LNCaP clone FGC (cell line): ENCODE results near the gene AMBRA1.

Experiments
- DNase-seq: peaks from one replicate; pipeline ENCODE4 v3.0.0-alpha.2; 2011; ENCODE audit warnings: low read depth
- H3K4me3 ChIP-seq: 2 replicates; pipeline ENCODE4 v1.5.1; 2011; ENCODE audit warnings: mild to moderate bottlenecking, low read depth, low read length, control low read depth
- CTCF ChIP-seq: IDR thresholded peaks from 2 replicates; pipeline ENCODE4 v1.5.1; 2012; ENCODE audit warnings: mild to moderate bottlenecking; ENCODE audit not compliant: control insufficient read depth, insufficient read depth; ENCODE audit errors: extremely low read depth

AMBRA1 gene

DNA sequence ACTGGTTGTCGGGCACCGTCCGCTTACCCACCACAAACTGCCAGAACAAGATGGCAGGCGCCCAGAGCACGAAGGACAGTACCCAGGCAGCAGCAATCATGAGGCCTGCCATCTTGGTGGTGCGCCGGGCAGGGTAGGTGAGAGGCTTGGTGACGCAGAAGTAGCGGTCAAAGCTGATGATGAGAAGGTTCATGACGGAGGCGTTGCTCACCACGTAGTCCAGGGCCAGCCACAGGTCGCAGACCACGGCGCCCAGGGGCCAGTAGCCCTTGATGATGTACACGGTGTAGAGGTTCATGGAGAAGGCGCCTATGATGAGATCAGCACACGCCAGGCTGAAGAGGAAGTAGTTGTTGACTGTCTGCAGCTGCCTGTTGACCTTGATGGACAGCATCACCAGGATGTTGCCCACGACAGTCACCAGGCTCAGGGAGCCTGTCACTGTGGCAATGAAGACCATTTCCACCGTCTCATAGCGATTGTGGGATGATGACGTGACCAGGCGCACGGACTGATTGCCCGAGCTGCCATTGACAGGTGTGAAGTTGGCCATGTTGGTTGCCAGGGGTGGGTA lies 207.7 kb downstream of the AMBRA1 start:
- no peak for DNase-seq
- H3K4me3 ChIP-seq, result no peak overlapping the region
- TF ChIP-seq CTCF, result no peak

- TF ChIP-seq CTCF, result no peak
- H3K4me3 ChIP-seq, result no peak overlapping the region
- no peak for DNase-seq
These were observed 208.4 kb downstream of the AMBRA1 start for GRCh38 chr11:46385169-46386004.

DNA sequence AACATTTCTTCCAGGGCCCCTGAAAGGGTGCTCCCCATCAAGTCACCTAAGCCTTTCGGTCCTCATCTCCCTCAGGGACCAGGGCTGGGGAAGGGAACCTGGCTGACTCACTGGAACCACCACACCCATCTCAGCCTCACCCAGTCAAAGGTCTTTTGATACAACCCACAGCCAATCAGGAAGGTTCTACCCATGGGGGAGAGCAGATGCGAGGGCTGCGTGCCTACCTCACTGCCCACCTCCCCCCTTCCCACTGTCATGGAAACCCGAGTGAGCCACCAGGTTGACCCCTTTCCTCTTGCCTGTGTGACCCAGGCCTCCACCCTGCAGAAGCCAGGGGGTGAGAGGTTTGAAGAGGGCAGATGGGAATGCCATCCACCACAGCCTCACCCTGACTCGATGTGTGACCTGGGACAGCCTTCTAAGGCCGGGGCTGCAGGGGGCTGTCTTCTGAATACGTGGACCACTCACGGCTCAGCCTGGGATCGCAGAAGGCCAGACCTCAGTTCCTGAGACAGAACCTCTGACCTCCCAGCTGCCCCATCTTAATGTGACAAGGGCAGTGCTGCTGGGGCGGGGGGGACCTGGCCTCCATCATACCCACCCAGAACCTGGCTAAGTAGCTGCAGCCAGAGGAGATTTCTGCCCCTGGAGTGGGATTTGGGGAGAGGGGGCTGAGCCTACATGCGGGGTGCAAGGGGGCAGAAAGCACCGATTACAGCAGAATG lies 209.7 kb downstream of the AMBRA1 start:
- DNase-seq, result no peak
- no peak for TF ChIP-seq CTCF
- H3K4me3 ChIP-seq, result no peak overlapping the region

DNA sequence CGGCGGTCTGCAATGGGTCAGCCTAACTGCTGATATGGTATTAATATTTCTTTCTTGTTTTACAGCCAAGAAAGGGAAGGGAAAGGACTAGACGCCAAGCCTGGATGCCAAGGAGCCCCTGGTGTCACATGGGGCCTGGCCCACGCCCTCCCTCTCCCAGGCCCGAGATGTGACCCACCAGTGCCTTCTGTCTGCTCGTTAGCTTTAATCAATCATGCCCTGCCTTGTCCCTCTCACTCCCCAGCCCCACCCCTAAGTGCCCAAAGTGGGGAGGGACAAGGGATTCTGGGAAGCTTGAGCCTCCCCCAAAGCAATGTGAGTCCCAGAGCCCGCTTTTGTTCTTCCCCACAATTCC lies 210.4 kb downstream of the AMBRA1 start:
- no peak for TF ChIP-seq CTCF
- H3K4me3 ChIP-seq, result no peak overlapping the region
- no peak for DNase-seq

DNA sequence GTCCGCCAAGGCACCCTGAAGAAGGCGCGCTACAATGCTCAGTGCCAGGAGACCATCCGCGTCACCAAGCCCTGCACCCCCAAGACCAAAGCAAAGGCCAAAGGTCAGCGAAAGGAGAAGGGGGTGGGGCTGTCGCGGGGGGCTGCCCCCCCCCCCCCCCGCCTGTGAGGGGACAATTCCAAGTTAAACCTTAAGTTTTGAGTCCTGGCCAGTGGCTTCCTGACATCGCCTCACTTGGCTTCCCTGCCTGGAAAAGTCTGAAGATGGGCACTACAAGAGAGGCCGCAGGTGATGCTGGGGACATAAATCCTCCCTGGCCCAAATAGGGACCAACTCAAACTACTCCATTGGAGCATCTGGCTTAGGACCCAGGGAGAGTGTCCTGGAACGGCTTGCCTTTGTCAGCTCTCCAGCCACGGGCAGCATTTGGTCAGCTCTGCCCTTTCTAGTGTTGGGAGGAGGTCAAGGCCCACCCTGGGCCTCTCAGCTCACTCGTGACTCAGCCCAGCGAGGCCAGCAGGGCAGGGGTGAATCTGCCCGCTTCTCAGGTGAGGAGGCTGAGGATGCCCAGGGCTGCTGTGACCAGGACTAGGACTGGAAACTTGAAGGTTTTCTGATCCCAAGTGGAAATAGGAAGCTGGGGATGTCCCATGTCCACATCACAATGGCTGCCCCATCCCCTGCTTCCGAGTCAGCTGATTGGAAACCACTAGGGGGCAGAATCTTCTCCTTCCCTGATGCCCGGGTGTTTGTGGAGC lies 211.0 kb downstream of the AMBRA1 start:
- H3K4me3 ChIP-seq, result peak overlapping the region; percentile 48; the same call in 1 of the 2 replicates
- TF ChIP-seq CTCF, result peak; percentile 62
- no peak for DNase-seq

- DNase-seq, result no peak
- TF ChIP-seq CTCF, result no peak
- peak overlapping the region; percentile 48 for H3K4me3 ChIP-seq
These were observed 211.8 kb downstream of the AMBRA1 start for GRCh38 chr11:46381819-46382645.
